Muscle of back (tissue), 11 donors: Measurements from ENCODE around the gene ABCB4. TPM values are rescaled to one million over a fixed set of nuclear protein-coding genes. Genes with fewer than 3 reads are reported as not detected.

Source experiments
- DNase-seq, 3 donors: peaks; one replicate each; pipeline versions ENCODE4 v3.0.0 to v3.0.0-alpha.2; 2013
- polyA plus RNA-seq, 10 donors: library from polyadenylated mRNA; unstranded; fragments of 120-200 nt; gene quantifications; one replicate each; pipeline ENCODE4 v1.2.1, GENCODE V29; 2013; ENCODE audit not compliant: insufficient read length in 10 of 10

Gene ABCB4
- polyA plus RNA-seq, 10 donors = 0.14 to 1.4 (median 0.34) TPM

DNA sequence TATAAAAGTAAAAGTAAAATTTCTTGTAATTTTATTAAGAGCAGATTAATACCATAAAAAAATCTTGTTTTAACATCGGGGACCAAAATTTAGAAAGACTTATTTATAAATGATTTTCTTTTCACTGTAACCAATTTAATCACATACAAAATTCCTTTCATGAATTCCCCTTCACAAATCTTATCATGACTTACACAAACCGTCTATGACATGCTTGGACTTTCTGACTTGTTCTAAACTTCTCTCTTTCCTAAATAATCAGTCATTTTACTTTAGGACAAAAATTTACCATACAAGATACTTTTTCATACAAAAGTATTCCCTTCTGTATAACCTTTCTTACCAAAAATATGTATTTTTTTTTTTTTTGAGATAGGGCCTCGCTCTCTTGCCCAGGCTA is 120.7 kb downstream of the ABCB4 start:
- no peak for DNase-seq

Other genes starting within 250 kb of the ABCB4 start
- gene CROT, start 130.0 kb downstream of the ABCB4 start, polyA plus RNA-seq = 10 to 100 TPM in 7 of 10 donors, 1 to 10 TPM in 3; 7.2 to 14.4 (median 12.8) TPM
- gene ABCB1, start 125.2 kb upstream of the ABCB4 start, polyA plus RNA-seq = 1 to 10 TPM in 1 of 10 donors, under 1 TPM in 9; 0.09 to 1.1 (median 0.46) TPM
- under 1 TPM; 0.12 to 0.95 (median 0.21) TPM for gene RUNDC3B, start 152.7 kb upstream of the ABCB4 start, polyA plus RNA-seq